AG04450 (cell line): Measurements from ENCODE around the gene ENHO. TPM values are rescaled to one million over a fixed set of nuclear protein-coding genes. Genes with fewer than 3 reads are reported as not detected.

ENCODE experiments used
- CTCF ChIA-PET: fragments of 300-600, 350-600 bp; formaldehyde crosslinking; extraction: SDS; loops from one replicate; lab custom pipeline; 2022; ENCODE audit warnings: antibody characterized with exemption, inconsistent platforms; lab: Charles Lee
- POLR2A ChIA-PET: fragments of 350-600 bp; formaldehyde crosslinking; extraction: SDS; loops from one replicate; lab custom pipeline; 2021; ENCODE audit warnings: antibody characterized with exemption, inconsistent platforms; lab: Yijun Ruan, JAX
- DNase-seq: peaks from one replicate; pipeline ENCODE4 v3.0.0-alpha.2; 2011; ENCODE audit warnings: low read depth, low spot score
- H3K27ac ChIP-seq: one replicate; pipeline ENCODE4 v1.5.1; 2012; ENCODE audit warnings: low read depth, low read length, control low read depth
- H3K27me3 ChIP-seq: one replicate; pipeline ENCODE4 v1.6.0; 2012; ENCODE audit warnings: low read length; ENCODE audit not compliant: control insufficient read depth, insufficient read depth
- H3K4me3 ChIP-seq: 2 replicates; pipeline ENCODE4 v1.5.1; 2011; ENCODE audit warnings: mild to moderate bottlenecking, low read depth, low read length, control low read depth
- H3K9me3 ChIP-seq: 2 replicates; pipeline ENCODE4 v1.5.1; 2012; ENCODE audit warnings: low read length; ENCODE audit not compliant: control insufficient read depth, insufficient read depth
- polyA plus RNA-seq: library from polyadenylated mRNA; depleted of rRNA; stranded (reverse); fragments of >200 nt; gene quantifications from 2 replicates; pipeline ENCODE4 v1.2.3, GENCODE V29; 2011
- TF ChIP-seq, protein P1 (sequence below): IDR thresholded peaks from 2 replicates; pipeline ENCODE4 v1.5.1; 2011; ENCODE audit warnings: low read depth, low read length, control low read depth, inconsistent platforms

Gene ENHO
- polyA plus RNA-seq, 1 experiment: not detected

DNA sequence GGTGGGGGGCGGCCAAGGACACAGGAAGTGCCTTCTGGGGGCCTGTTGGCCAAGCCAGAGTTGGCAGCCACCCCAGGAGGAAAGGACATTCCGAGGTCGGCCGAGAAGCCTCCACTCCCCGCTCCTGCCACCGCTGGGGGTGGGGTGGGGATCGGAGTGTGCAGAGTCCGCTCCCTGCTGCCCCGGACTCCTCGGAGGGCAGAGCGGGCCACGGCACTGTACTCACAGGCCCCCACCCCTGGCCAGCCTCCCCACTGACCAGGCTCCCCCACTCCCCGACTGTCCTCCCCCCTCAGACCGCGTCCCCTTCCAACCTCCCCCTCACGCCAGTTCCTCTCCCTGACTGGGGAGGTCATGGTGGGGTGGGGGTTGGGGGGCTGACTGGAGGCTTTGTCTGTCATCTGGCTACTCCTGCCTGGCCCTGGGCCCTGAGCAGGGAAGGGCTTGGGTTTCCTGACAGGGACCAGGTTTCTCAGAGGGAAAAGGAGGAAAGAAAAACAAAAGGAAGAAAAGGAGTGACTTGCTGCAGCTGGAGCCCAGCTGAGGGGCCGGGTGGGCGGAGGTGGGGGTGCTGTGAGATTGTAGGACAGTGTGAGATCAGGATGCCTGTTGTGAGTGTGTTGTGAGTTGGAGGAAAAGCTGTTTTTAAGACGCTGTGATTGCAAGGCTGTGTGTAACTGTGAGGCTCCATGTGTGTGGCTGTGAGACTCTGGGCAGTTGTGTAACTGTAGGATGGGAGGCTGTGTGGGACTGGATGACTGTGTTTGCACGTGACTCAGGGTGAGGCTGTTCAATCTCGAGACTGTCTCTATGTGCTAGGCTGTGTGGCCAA lies 37.0 kb upstream of the ENHO start:
- ChIA-PET POLR2A (no interaction called here), CTCF (interaction anchor here (1.2 to 2.0 kb wide), 3 partner anchors 12 to 74 kb away, joined by 3 to 6 read pairs (median 4); no protein-coding TSS in a partner anchor)
- TF ChIP-seq, protein P1, sequence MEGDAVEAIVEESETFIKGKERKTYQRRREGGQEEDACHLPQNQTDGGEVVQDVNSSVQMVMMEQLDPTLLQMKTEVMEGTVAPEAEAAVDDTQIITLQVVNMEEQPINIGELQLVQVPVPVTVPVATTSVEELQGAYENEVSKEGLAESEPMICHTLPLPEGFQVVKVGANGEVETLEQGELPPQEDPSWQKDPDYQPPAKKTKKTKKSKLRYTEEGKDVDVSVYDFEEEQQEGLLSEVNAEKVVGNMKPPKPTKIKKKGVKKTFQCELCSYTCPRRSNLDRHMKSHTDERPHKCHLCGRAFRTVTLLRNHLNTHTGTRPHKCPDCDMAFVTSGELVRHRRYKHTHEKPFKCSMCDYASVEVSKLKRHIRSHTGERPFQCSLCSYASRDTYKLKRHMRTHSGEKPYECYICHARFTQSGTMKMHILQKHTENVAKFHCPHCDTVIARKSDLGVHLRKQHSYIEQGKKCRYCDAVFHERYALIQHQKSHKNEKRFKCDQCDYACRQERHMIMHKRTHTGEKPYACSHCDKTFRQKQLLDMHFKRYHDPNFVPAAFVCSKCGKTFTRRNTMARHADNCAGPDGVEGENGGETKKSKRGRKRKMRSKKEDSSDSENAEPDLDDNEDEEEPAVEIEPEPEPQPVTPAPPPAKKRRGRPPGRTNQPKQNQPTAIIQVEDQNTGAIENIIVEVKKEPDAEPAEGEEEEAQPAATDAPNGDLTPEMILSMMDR: no peak
- peaks cover 39% of the 10 kb centered on the region for H3K27me3 ChIP-seq
- H3K9me3 ChIP-seq: peaks cover 3% of the 10 kb centered on the region; the same call in 1 of the 2 replicates
- H3K27ac ChIP-seq: no peak overlapping the region
- H3K4me3 ChIP-seq: no peak overlapping the region
- DNase-seq: no peak

DNA sequence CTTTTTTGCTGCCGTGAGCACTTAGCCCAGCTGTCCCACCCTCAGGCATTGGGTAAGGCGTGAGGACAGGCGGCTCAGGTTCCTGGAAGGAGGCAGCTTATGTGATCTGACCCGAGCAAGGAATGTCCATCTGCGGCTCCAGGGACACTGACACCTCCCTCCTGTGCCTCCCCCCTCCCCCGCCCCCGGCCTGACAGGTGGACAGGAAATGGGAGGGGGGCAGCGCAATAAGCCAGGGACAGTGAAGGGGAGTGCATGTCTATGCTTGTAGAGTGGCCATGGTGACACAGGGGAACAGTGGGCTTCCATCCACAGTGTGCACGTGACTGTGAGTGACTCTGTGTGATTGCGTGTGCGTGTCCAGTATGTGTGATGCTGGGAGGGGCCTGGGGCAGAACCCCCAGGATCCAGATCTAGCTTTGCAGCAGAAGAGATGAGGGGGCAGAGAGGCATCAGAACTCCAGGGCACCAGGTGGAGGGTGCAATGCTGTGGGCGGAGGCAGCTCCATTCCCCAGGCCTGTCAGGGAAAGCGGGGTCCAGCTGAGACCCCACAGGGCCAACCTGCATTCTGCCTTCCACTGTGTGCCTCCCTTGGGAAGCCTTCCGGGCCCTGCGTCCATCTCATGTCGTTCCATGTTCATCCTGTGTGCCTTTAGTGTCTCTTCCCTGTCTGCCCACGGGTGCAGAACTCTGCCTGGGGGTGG lies 36.3 kb upstream of the ENHO start:
- TF ChIP-seq, protein P1: no peak
- no peak for DNase-seq
- Histone ChIP-seq H3K27ac (no peak overlapping the region), H3K9me3 (peaks cover 3% of the 10 kb centered on the region; the same call in 1 of the 2 replicates), H3K4me3 (no peak overlapping the region), H3K27me3 (peaks cover 46% of the 10 kb centered on the region)
- POLR2A ChIA-PET: no interaction called here
- CTCF ChIA-PET: interaction anchor here (1.0 to 1.7 kb wide), 4 partner anchors 11 to 75 kb away, joined by 3 to 4 read pairs (median 4); no protein-coding TSS in a partner anchor

DNA sequence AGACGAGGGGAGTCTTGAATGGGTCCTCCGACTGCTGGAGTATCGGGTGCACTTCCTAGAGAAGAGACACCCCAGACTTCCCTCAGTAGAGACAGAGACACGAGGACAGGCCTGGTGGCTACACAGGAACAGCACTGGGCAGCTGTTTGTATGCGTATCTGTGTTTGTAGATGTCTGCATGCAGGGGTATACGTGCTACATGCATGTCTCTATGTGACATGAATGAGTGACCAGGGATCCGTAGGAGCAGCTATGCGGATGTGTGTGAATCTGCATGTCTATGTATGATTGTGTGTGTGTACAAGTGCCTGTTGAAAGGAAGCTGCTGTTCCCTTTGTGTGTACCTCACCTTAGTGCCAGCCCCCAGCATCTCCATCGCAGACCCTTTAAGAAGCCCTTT lies 35.6 kb upstream of the ENHO start:
- H3K27me3 ChIP-seq: peaks cover 52% of the 10 kb centered on the region
- H3K4me3 ChIP-seq: no peak overlapping the region
- CTCF ChIA-PET: interaction anchor here (0.9 to 1.3 kb wide), 4 partner anchors 11 to 57 kb away, joined by 3 to 4 read pairs (median 3); no protein-coding TSS in a partner anchor
- POLR2A ChIA-PET: no interaction called here
- TF ChIP-seq, protein P1: no peak
- H3K9me3 ChIP-seq: peaks cover 3% of the 10 kb centered on the region
- no peak for DNase-seq
- no peak overlapping the region for H3K27ac ChIP-seq

DNA sequence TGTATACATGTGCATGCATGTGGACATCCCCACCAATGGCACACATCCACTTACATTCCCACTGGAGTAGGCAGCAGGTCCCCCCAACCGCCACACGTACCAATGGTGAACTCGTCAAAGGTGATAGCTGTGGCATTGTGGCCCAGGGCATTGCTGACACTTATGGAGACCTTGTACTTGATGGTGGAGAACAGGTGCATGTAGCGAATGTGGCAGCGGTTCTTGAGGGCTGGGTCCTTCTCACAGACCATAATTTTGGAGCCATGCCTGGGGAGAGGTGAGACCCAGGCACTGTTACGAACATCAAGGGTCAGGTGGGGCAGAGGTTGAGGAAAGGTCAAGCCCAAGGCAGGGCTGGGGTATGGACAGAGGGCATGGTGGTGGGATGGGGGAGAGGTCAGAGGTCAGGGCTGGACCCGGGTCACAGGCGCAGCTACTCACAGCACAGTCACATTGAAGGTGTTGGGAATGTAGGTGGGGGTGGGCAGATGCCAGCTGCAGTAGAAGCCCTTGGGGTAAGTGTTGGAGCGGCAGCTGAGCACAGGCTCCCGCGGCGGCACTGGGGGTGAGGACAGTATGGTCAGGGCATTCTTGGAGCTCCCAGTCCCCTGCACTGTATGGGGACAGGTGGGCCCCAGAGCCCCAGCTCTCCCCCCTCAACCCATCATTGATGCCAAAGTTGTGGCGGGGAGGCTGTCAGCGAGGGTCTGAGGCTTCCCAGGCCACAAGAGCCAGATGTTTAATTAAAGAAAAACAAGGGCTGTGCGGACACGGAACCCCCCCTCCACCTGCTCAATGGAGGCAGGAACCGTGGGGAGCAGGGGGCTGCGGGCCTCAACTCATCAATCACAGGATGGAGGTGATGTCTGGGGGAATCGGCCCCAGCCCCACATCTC lies 34.9 kb upstream of the ENHO start:
- Histone ChIP-seq H3K27ac (no peak overlapping the region), H3K9me3 (peaks cover 3% of the 10 kb centered on the region), H3K4me3 (no peak overlapping the region), H3K27me3 (peaks cover 53% of the 10 kb centered on the region)
- TF ChIP-seq, protein P1: no peak
- ChIA-PET CTCF (interaction anchor here (0.9 to 1.3 kb wide), 2 partner anchors 11 to 56 kb away, joined by 3 read pairs; no protein-coding TSS in a partner anchor), POLR2A (no interaction called here)
- DNase-seq: no peak
